K562 (cell line): ENCODE measurements around the gene CHN2. TPM values are rescaled to one million over a fixed set of nuclear protein-coding genes. Genes with fewer than 3 reads are reported as not detected.

Experiments used
- ATAC-seq: fragments of 200-7000 bp; cut with Tn5 transposase; 3 replicates; pipeline ENCODE4 v1.9.1; 2020; ENCODE audit warnings: moderate library complexity
- BruUV-seq: library from RNA; stranded (reverse); fragments of 400-500 nt; replicated peaks from 2 replicates; lab custom pipeline; 2021; lab: Mats Ljungman, UMichigan
- CTCF ChIA-PET: fragments of 300-600 bp; formaldehyde crosslinking; extraction: SDS; loops from one replicate; lab custom pipeline; 2021; ENCODE audit warnings: low intra/inter-chr PET ratio; lab: Yijun Ruan, JAX
- POLR2A ChIA-PET: fragments of 300-600, 350-650 bp; sonication (Branson Sonifier 250); formaldehyde crosslinking; extraction: SDS; loops from one replicate; lab custom pipeline; 2021; ENCODE audit warnings: antibody characterized with exemption, inconsistent platforms; lab: Yijun Ruan, JAX
- DNase-seq, 4 experiments: peaks; one replicate each; pipeline versions ENCODE4 v3.0.0 to v3.0.0-alpha.2; 2011 to 2018; ENCODE audit warnings: low spot score in 3 of 4, mixed read lengths in 3 of 4; ENCODE audit errors: extremely low read depth in 1 of 4
- FAIRE-seq: peaks from 2 replicates; lab custom pipeline; 2011; peaks lifted over from hg19 to GRCh38; lab: Jason Lieb, UNC
- H2AFZ ChIP-seq: 2 replicates; pipeline ENCODE4 v1.6.0; 2011; ENCODE audit warnings: low read depth, low read length, control low read depth, inconsistent platforms
- H3K27ac ChIP-seq: fragments of 200-600 bp; 3 replicates; pipeline ENCODE4 v1.8.0; 2011; ENCODE audit warnings: low read depth, mild to moderate bottlenecking, control low read depth, inconsistent platforms, low read length, moderate library complexity, mixed read lengths; ENCODE audit errors: extremely low read depth
- H3K27me3 ChIP-seq, 2 experiments: fragments of 300-600 bp in 1 of 2; 2 replicates in 1 of 2; 3 replicates in 1 of 2; pipeline versions ENCODE4 v1.6.0 to v1.8.0; 2011; ENCODE audit warnings: inconsistent platforms in 2 of 2, low read length in 2 of 2, mild to moderate bottlenecking in 1 of 2, mixed read lengths in 1 of 2, moderate library complexity in 1 of 2; ENCODE audit not compliant: control insufficient read depth in 2 of 2, insufficient read depth in 2 of 2
- H3K36me3 ChIP-seq: fragments of 300-600 bp; 3 replicates; pipeline ENCODE4 v1.8.0; 2011; ENCODE audit warnings: mild to moderate bottlenecking, low read length, inconsistent platforms; ENCODE audit not compliant: control insufficient read depth, insufficient read depth
- H3K4me1 ChIP-seq, 2 experiments: fragments of 200-600 bp in 1 of 2; replicated peaks in 1 of 2; 2 replicates in 1 of 2; 3 replicates in 1 of 2; pipeline versions ENCODE4 v1.5.1 to v1.8.0; 2011; ENCODE audit warnings: inconsistent platforms in 2 of 2, low read length in 2 of 2, mild to moderate bottlenecking in 1 of 2, mixed read lengths in 1 of 2, moderate library complexity in 1 of 2; ENCODE audit not compliant: control insufficient read depth in 2 of 2, insufficient read depth in 2 of 2
- H3K4me2 ChIP-seq: 2 replicates; pipeline ENCODE4 v1.6.1; 2011; ENCODE audit warnings: low read length, control low read depth, inconsistent platforms, mixed read lengths; ENCODE audit not compliant: insufficient read depth
- H3K4me3 ChIP-seq: fragments of 200-600 bp; sonication (generic), shearing (Covaris generic); 2 replicates; pipeline ENCODE4 v1.5.1; 2016; ENCODE audit warnings: control low read depth, inconsistent platforms
- H3K79me2 ChIP-seq: fragments of 200-600 bp; 3 replicates; pipeline ENCODE4 v1.8.0; 2011; ENCODE audit warnings: low read length, inconsistent platforms; ENCODE audit not compliant: control insufficient read depth, insufficient read depth
- H3K9ac ChIP-seq, 2 experiments: 2 replicates each; pipeline versions ENCODE4 v1.6.0 to v1.6.1; 2011; ENCODE audit warnings: low read depth in 2 of 2, low read length in 2 of 2, control low read depth in 1 of 2, inconsistent platforms in 1 of 2, mild to moderate bottlenecking in 1 of 2, mixed read lengths in 1 of 2; ENCODE audit not compliant: insufficient read depth in 1 of 2
- H3K9me1 ChIP-seq: one replicate; pipeline ENCODE4 v1.6.0; 2011; ENCODE audit warnings: inconsistent platforms, mild to moderate bottlenecking, low read length, moderate library complexity; ENCODE audit not compliant: control insufficient read depth, insufficient read depth
- H3K9me3 ChIP-seq: replicated peaks from 2 replicates; pipeline ENCODE4 v1.5.1; 2011; ENCODE audit warnings: low read depth, low read length, inconsistent platforms; ENCODE audit not compliant: control insufficient read depth, insufficient read depth
- H4K20me1 ChIP-seq: replicated peaks from 2 replicates; pipeline ENCODE4 v1.6.1; 2011; ENCODE audit warnings: low read length, inconsistent platforms, mixed read lengths; ENCODE audit not compliant: control insufficient read depth, insufficient read depth
- FOXM1 ChIP-seq, 2 experiments: fragments of 450-650 bp in 1 of 2; sonication (generic) in 1 of 2; formaldehyde crosslinking in 1 of 2; IDR thresholded peaks; 2 replicates each; pipeline versions ENCODE4 v1.6.1 to v1.9.0; 2017 to 2022; ENCODE audit warnings: low read depth in 2 of 2, mild to moderate bottlenecking in 2 of 2, missing genetic modification reagents in 1 of 2, moderate library complexity in 1 of 2
- FUS ChIP-seq: fragments of 200-400 bp; formaldehyde crosslinking; optimal IDR thresholded peaks from 2 replicates; pipeline ENCODE3; 2017; ENCODE audit warnings: low read depth, low read length
- MED1 ChIP-seq: sonication (generic); formaldehyde crosslinking; IDR thresholded peaks from 2 replicates; pipeline ENCODE4 v1.8.1; 2023; ENCODE audit warnings: missing genetic modification reagents, borderline replicate concordance
- RBM14 ChIP-seq: fragments of 200-400 bp; formaldehyde crosslinking; IDR thresholded peaks from 2 replicates; pipeline ENCODE4 v1.6.1; 2018; ENCODE audit warnings: low read depth, mild to moderate bottlenecking, low read length, moderate library complexity, borderline replicate concordance; ENCODE audit not compliant: insufficient read depth
- TAF15 ChIP-seq: fragments of 200-400 bp; formaldehyde crosslinking; IDR thresholded peaks from 2 replicates; pipeline ENCODE4 v1.6.1; 2017; ENCODE audit warnings: mild to moderate bottlenecking, low read depth, low read length, moderate library complexity
- ZC3H4 ChIP-seq: sonication (generic); formaldehyde crosslinking; IDR thresholded peaks from 2 replicates; pipeline ENCODE4 v1.9.0; 2021; ENCODE audit warnings: missing genetic modification reagents, borderline replicate concordance
- ZEB2 ChIP-seq: fragments of 450-650 bp; IDR thresholded peaks from 2 replicates; pipeline ENCODE4 v1.6.1; 2016
- ZNF57 ChIP-seq: fragments of 450-650 bp; formaldehyde crosslinking; IDR thresholded peaks from 2 replicates; pipeline ENCODE4 v1.4.0; 2020; ENCODE audit warnings: mild to moderate bottlenecking, moderate library complexity
- WGBS: fragments of 100-300 bp; shearing (Covaris generic); methylation state at CpG from one replicate; pipeline ENCODE4 v1.1.6; 2016; ENCODE audit warnings: low coverage, mixed read lengths; ENCODE audit not compliant: insufficient coverage; ENCODE audit errors: missing lambda C conversion rate; 5-methylcytosine and 5-hydroxymethylcytosine counted together
- in situ Hi-C: fragments of 300-500 bp; cut with MboI; formaldehyde crosslinking; loops from 4 replicates; pipeline ENCODE4 v1.15.0; 2018; ENCODE audit warnings: inconsistent platforms, mixed read lengths
- intact Hi-C: fragments of 100-400 bp; cut with micrococcal nuclease; formaldehyde crosslinking; loops from 2 replicates; pipeline ENCODE4 v1.14.2; 2022
- polyA plus RNA-seq, 8 experiments: library from polyadenylated mRNA; depleted of rRNA in 4 of 8; stranded (reverse) in 5 of 8; unstranded in 3 of 8; fragments of >200 nt; fragmentation: Nextera tagmentation in 2 of 8; fragmentation: Illumina TruSeq in 1 of 8; extraction: Ambion mirVana in 2 of 8; extraction: Trizol in 1 of 8; gene quantifications; 2 replicates each; pipeline versions ENCODE4 v1.2.1 to v1.2.3, GENCODE V29; 2011 to 2014; ENCODE audit warnings: inconsistent platforms in 1 of 8, missing spikeins in 1 of 8
- total RNA-seq, 7 experiments: library from RNA; depleted of rRNA in 6 of 7; stranded (reverse); fragments of >200 nt in 6 of 7; fragmentation: Illumina TruSeq in 2 of 7; extraction: Trizol in 2 of 7; gene quantifications; 2 replicates each; pipeline versions ENCODE4 v1.2.1 to v1.2.3, GENCODE V29; 2011 to 2021; ENCODE audit warnings: low replicate concordance in 1 of 7
- TF ChIP-seq, protein P1 (sequence below): fragments of 450-650 bp; IDR thresholded peaks from 2 replicates; pipeline ENCODE4 v1.6.1; 2014; ENCODE audit warnings: low read depth, mild to moderate bottlenecking, moderate library complexity, borderline replicate concordance
- TF ChIP-seq, protein P2 (sequence below): fragments of 450-650 bp; IDR thresholded peaks from 2 replicates; pipeline ENCODE4 v1.6.1; 2016; ENCODE audit warnings: low read depth, mild to moderate bottlenecking, moderate library complexity

CHN2 gene
- total and polyA plus RNA-seq, 9 of the 15 experiments (the other 6 are each of a cell fraction or from before 2014, with no cell fraction given) = 0.12 to 2.1 (median 0.31) TPM; not detected in 1

DNA sequence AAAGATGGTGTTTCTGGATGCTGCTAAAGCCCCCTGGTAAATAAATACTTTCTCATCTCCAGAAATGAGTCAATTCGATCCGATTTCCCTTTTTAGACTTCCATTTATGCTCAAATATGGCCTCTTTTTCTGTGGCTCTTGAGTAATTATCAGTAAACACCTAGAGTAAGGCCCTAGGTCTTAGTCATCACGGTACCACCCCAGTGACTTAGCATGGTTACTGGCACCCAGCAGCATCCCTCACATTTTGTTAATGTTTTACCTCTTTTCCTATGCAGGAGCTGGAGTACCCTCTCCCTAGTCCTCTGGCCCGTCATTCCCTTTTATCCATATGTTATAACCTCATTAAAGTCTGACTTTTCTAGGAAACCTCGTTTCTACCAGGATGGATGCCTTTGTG, 19.5 kb downstream of the CHN2 start (continued):
- no peak for TF ChIP-seq ZNF57
- TF ChIP-seq, protein P1, sequence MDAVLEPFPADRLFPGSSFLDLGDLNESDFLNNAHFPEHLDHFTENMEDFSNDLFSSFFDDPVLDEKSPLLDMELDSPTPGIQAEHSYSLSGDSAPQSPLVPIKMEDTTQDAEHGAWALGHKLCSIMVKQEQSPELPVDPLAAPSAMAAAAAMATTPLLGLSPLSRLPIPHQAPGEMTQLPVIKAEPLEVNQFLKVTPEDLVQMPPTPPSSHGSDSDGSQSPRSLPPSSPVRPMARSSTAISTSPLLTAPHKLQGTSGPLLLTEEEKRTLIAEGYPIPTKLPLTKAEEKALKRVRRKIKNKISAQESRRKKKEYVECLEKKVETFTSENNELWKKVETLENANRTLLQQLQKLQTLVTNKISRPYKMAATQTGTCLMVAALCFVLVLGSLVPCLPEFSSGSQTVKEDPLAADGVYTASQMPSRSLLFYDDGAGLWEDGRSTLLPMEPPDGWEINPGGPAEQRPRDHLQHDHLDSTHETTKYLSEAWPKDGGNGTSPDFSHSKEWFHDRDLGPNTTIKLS = no peak
- TF ChIP-seq, protein P2, sequence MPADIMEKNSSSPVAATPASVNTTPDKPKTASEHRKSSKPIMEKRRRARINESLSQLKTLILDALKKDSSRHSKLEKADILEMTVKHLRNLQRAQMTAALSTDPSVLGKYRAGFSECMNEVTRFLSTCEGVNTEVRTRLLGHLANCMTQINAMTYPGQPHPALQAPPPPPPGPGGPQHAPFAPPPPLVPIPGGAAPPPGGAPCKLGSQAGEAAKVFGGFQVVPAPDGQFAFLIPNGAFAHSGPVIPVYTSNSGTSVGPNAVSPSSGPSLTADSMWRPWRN = no peak
- no peak for TF ChIP-seq FOXM1 (IDR thresholded peaks at IDR 0.05; ENCODE audit: low read depth)
- TF ChIP-seq FOXM1 (CRISPR knock-in tag; IDR thresholded peaks at IDR 0.05; ENCODE audit: low read depth) = no peak
- TF ChIP-seq FUS = no peak
- no peak for TF ChIP-seq TAF15
- TF ChIP-seq RBM14 = no peak
- no peak for TF ChIP-seq MED1 (CRISPR knock-in tag)
- TF ChIP-seq ZC3H4 (CRISPR knock-in tag) = no peak

DNA sequence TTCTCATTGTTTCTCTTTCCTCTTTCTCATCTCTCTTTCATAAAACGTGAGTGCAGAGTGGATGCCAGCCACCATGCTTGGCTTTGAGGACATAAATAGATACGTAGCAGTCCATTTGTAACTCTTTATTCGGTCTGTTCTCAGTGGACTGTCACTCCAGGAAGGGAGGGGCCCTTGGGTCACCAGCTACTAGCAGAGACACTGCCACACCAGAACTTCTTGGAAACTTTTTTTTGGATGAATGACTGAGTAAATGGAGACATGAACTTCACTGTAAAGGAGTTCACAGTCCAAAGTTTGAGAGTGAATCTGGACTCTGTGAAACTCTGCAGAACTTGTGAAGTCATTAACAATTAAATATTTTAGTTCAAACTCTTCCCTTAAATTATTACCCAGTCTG, 20.2 kb downstream of the CHN2 start:
- Histone ChIP-seq H3K9me3 (no peaks in the 10 kb centered on the region), H3K9ac (no peak overlapping the region), H3K4me2 (no peak overlapping the region), H3K27ac (no peak overlapping the region), H3K4me1 (no peaks in the 10 kb centered on the region), H3K4me3 (no peak overlapping the region), H3K27me3 (no peaks in the 10 kb centered on the region), H3K79me2 (no peaks in the 10 kb centered on the region), H2AFZ (no peak overlapping the region), H3K9me1 (no peaks in the 10 kb centered on the region), H3K36me3 (no peaks in the 10 kb centered on the region), H4K20me1 (no peaks in the 10 kb centered on the region)
- TF ChIP-seq ZEB2 = no peak
- ChIA-PET POLR2A (no interaction called here), CTCF (interaction anchor here (0.6 kb wide), 1 partner anchor 374 kb away, joined by 4 read pairs; no protein-coding TSS in a partner anchor)
- no TSS peak for BruUV-seq
- ATAC-seq (no peak), FAIRE-seq (no peak), DNase-seq (no peak)
- WGBS = 0% methylated on average over 3 of the region's 3 CpGs
- intact Hi-C loops = no loop called here
- in situ Hi-C loops = no loop called here
